Measurements from ENCODE around the gene BPIFB3. TPM values are rescaled to one million over a fixed set of nuclear protein-coding genes. Genes with fewer than 3 reads are reported as not detected.

BPIFB3 gene
- total RNA-seq, 1 donor from 2014 or later, result not detected

- H3K4me3 Mint-ChIP-seq, result no peak overlapping the region
- peaks cover 2% of the 10 kb centered on the region for H3K27me3 Mint-ChIP-seq
- H3K9me3 Mint-ChIP-seq, result no peaks in the 10 kb centered on the region
- no peak for DNase-seq
- no peaks in the 10 kb centered on the region for H3K4me1 Mint-ChIP-seq
- intact Hi-C loops (cut with micrococcal nuclease), result no loop called here
- H3K36me3 Mint-ChIP-seq (ENCODE audit: low read depth), result no peaks in the 10 kb centered on the region
- no peak overlapping the region for H3K27ac Mint-ChIP-seq
Observed at GRCh38 chr20:33071198-33071597, 17.5 kb downstream of the BPIFB3 start.

GRCh38 chr20:33072362-33072761 is 18.7 kb downstream of the BPIFB3 start:
- Mint-ChIP-seq H3K27ac (no peak overlapping the region), H3K4me3 (no peak overlapping the region), H3K27me3 (peaks cover 2% of the 10 kb centered on the region), H3K4me1 (no peaks in the 10 kb centered on the region), H3K36me3 (ENCODE audit: low read depth) (no peaks in the 10 kb centered on the region), H3K9me3 (no peaks in the 10 kb centered on the region)
- no peak for DNase-seq
- intact Hi-C loops (cut with micrococcal nuclease), result no loop called here

GRCh38 chr20:33072813-33073212 is 19.1 kb downstream of the BPIFB3 start:
- peaks cover 2% of the 10 kb centered on the region for H3K27me3 Mint-ChIP-seq
- H3K4me1 Mint-ChIP-seq, result no peaks in the 10 kb centered on the region
- no peak overlapping the region for H3K4me3 Mint-ChIP-seq
- H3K36me3 Mint-ChIP-seq (ENCODE audit: low read depth), result no peaks in the 10 kb centered on the region
- DNase-seq, result no peak
- H3K9me3 Mint-ChIP-seq, result no peaks in the 10 kb centered on the region
- intact Hi-C loops (cut with micrococcal nuclease), result no loop called here
- no peak overlapping the region for H3K27ac Mint-ChIP-seq

- no peaks in the 10 kb centered on the region for H3K9me3 Mint-ChIP-seq
- no peak for DNase-seq
- intact Hi-C loops (cut with micrococcal nuclease), result no loop called here
- no peaks in the 10 kb centered on the region for H3K4me1 Mint-ChIP-seq
- H3K36me3 Mint-ChIP-seq (ENCODE audit: low read depth), result no peaks in the 10 kb centered on the region
- no peak overlapping the region for H3K4me3 Mint-ChIP-seq
- H3K27me3 Mint-ChIP-seq, result peaks cover 2% of the 10 kb centered on the region
- no peak overlapping the region for H3K27ac Mint-ChIP-seq
Observed at GRCh38 chr20:33074675-33075074, 21.0 kb downstream of the BPIFB3 start.

- no peak overlapping the region for H3K4me3 Mint-ChIP-seq
- H3K27me3 Mint-ChIP-seq, result peaks cover 2% of the 10 kb centered on the region
- intact Hi-C loops (cut with micrococcal nuclease), result no loop called here
- H3K4me1 Mint-ChIP-seq, result no peaks in the 10 kb centered on the region
- no peak overlapping the region for H3K27ac Mint-ChIP-seq
- H3K9me3 Mint-ChIP-seq, result no peaks in the 10 kb centered on the region
- no peak for DNase-seq
- H3K36me3 Mint-ChIP-seq (ENCODE audit: low read depth), result no peaks in the 10 kb centered on the region
Observed at GRCh38 chr20:33075281-33075680, 21.6 kb downstream of the BPIFB3 start.

- no peak for DNase-seq
- Mint-ChIP-seq H3K4me1 (no peaks in the 10 kb centered on the region), H3K9me3 (no peaks in the 10 kb centered on the region), H3K4me3 (no peak overlapping the region), H3K27me3 (peaks cover 8% of the 10 kb centered on the region), H3K27ac (no peak overlapping the region), H3K36me3 (ENCODE audit: low read depth) (no peaks in the 10 kb centered on the region)
- intact Hi-C loops (cut with micrococcal nuclease), result no loop called here
Observed at GRCh38 chr20:33076662-33077372, 23.1 kb downstream of the BPIFB3 start.

GRCh38 chr20:33079259-33079658 is 25.6 kb downstream of the BPIFB3 start, which contains the start of gene BPIFB4:
TSS of gene BPIFB4 (plus strand) at chr20:33079643. CDS start at chr20:33081527, 1,884 bp downstream.
- H3K27ac Mint-ChIP-seq, result no peak within 1 kb of the TSS
- no peaks in the 10 kb centered on the region for H3K9me3 Mint-ChIP-seq
- no peaks in the 10 kb centered on the region for H3K36me3 Mint-ChIP-seq (ENCODE audit: low read depth)
- no peaks in the 10 kb centered on the region for H3K4me1 Mint-ChIP-seq
- intact Hi-C loops (cut with micrococcal nuclease), result no loop called here
- no peak within 1 kb of the TSS for H3K4me3 Mint-ChIP-seq
- no peak for DNase-seq
- H3K27me3 Mint-ChIP-seq, result peaks cover 6% of the 10 kb centered on the region

GRCh38 chr20:33081411-33082154 is 27.9 kb downstream of the BPIFB3 start:
- intact Hi-C loops (cut with micrococcal nuclease), result no loop called here
- no peak for DNase-seq
- Mint-ChIP-seq H3K4me1 (no peaks in the 10 kb centered on the region), H3K36me3 (ENCODE audit: low read depth) (no peaks in the 10 kb centered on the region), H3K4me3 (no peak overlapping the region), H3K27me3 (peaks cover 6% of the 10 kb centered on the region), H3K27ac (no peak overlapping the region), H3K9me3 (no peaks in the 10 kb centered on the region)

- Mint-ChIP-seq H3K4me3 (no peak overlapping the region), H3K4me1 (no peaks in the 10 kb centered on the region), H3K27me3 (peaks cover 6% of the 10 kb centered on the region), H3K36me3 (ENCODE audit: low read depth) (no peaks in the 10 kb centered on the region), H3K9me3 (no peaks in the 10 kb centered on the region), H3K27ac (no peak overlapping the region)
- intact Hi-C loops (cut with micrococcal nuclease), result no loop called here
- no peak for DNase-seq
Observed at GRCh38 chr20:33082546-33082945, 28.8 kb downstream of the BPIFB3 start.

- Mint-ChIP-seq H3K27ac (no peak overlapping the region), H3K36me3 (ENCODE audit: low read depth) (no peaks in the 10 kb centered on the region), H3K27me3 (peaks cover 8% of the 10 kb centered on the region), H3K4me1 (no peaks in the 10 kb centered on the region), H3K4me3 (no peak overlapping the region), H3K9me3 (no peaks in the 10 kb centered on the region)
- no peak for DNase-seq
- intact Hi-C loops (cut with micrococcal nuclease), result no loop called here
Observed at GRCh38 chr20:33083544-33084340, 30.0 kb downstream of the BPIFB3 start.

- DNase-seq, result no peak
- intact Hi-C loops (cut with micrococcal nuclease), result no loop called here
- no peak overlapping the region for H3K4me3 Mint-ChIP-seq
- H3K27ac Mint-ChIP-seq, result no peak overlapping the region
- H3K36me3 Mint-ChIP-seq (ENCODE audit: low read depth), result no peaks in the 10 kb centered on the region
- peaks cover 8% of the 10 kb centered on the region for H3K27me3 Mint-ChIP-seq
- no peaks in the 10 kb centered on the region for H3K9me3 Mint-ChIP-seq
- no peaks in the 10 kb centered on the region for H3K4me1 Mint-ChIP-seq
Observed at GRCh38 chr20:33084722-33085121, 31.0 kb downstream of the BPIFB3 start.

GRCh38 chr20:33086052-33086722 is 32.5 kb downstream of the BPIFB3 start:
- DNase-seq, result no peak
- Mint-ChIP-seq H3K9me3 (no peaks in the 10 kb centered on the region), H3K27ac (no peak overlapping the region), H3K4me3 (no peak overlapping the region), H3K36me3 (ENCODE audit: low read depth) (no peaks in the 10 kb centered on the region), H3K4me1 (no peaks in the 10 kb centered on the region), H3K27me3 (peaks cover 2% of the 10 kb centered on the region)
- intact Hi-C loops (cut with micrococcal nuclease), result no loop called here

GRCh38 chr20:33091147-33091546 is 37.4 kb downstream of the BPIFB3 start:
- no peak overlapping the region for H3K27ac Mint-ChIP-seq
- no peak overlapping the region for H3K4me3 Mint-ChIP-seq
- intact Hi-C loops (cut with micrococcal nuclease), result no loop called here
- H3K36me3 Mint-ChIP-seq (ENCODE audit: low read depth), result no peaks in the 10 kb centered on the region
- peaks cover 2% of the 10 kb centered on the region for H3K27me3 Mint-ChIP-seq
- no peaks in the 10 kb centered on the region for H3K4me1 Mint-ChIP-seq
- no peak for DNase-seq
- H3K9me3 Mint-ChIP-seq, result peaks cover 4% of the 10 kb centered on the region

All from activated CD4-positive, alpha-beta T cell treated with anti-CD3 and anti-CD28 coated beads, Interleukin-2, amount 10 ng/mL, durations not matched to agents 24 days and 14 days (primary cell).